ENCODE data around the gene HAP1.
"Not testable (repeated sequence)": the region's sequence is repeated elsewhere in the genome, so short reads cannot be mapped to it uniquely, and the experiment has no call there.

Gene HAP1

GRCh38 chr17:41687828-41688640 lies 46.4 kb downstream of the HAP1 start:
- peaks cover 17% of the 10 kb centered on the region; the same call in 1 of the 2 replicates for H3K4me1 ChIP-seq (ENCODE audit: control insufficient read depth, insufficient read depth, low read length)
- no peaks in the 10 kb centered on the region for H3K9me3 ChIP-seq (ENCODE audit: control insufficient read depth, insufficient read depth, low read length)
- peak overlapping the region; percentile 49; the same call in 1 of the 2 replicates for H3K9ac ChIP-seq (ENCODE audit: low read depth, low read length)
- H3K4me3 ChIP-seq (ENCODE audit: low read depth, low read length), result peak overlapping the region; percentile 83
- H3K27me3 ChIP-seq (ENCODE audit: control insufficient read depth, insufficient read depth, low read length), result no peaks in the 10 kb centered on the region
- peaks cover 37% of the 10 kb centered on the region for H3K36me3 ChIP-seq (ENCODE audit: control insufficient read depth, insufficient read depth, low read length)
- peak overlapping the region; percentile 82 for H3K27ac ChIP-seq (ENCODE audit: low read depth, low read length)

GRCh38 chr17:41686281-41686680 lies 48.2 kb downstream of the HAP1 start:
- H3K9ac ChIP-seq (ENCODE audit: low read depth, low read length), result no peak overlapping the region
- peaks cover 19% of the 10 kb centered on the region for H3K36me3 ChIP-seq (ENCODE audit: control insufficient read depth, insufficient read depth, low read length)
- no peaks in the 10 kb centered on the region for H3K27me3 ChIP-seq (ENCODE audit: control insufficient read depth, insufficient read depth, low read length)
- no peak overlapping the region for H3K4me3 ChIP-seq (ENCODE audit: low read depth, low read length)
- no peaks in the 10 kb centered on the region for H3K9me3 ChIP-seq (ENCODE audit: control insufficient read depth, insufficient read depth, low read length)
- H3K4me1 ChIP-seq (ENCODE audit: control insufficient read depth, insufficient read depth, low read length), result peaks cover 15% of the 10 kb centered on the region; the same call in 1 of the 2 replicates
- no peak overlapping the region for H3K27ac ChIP-seq (ENCODE audit: low read depth, low read length)

DNA sequence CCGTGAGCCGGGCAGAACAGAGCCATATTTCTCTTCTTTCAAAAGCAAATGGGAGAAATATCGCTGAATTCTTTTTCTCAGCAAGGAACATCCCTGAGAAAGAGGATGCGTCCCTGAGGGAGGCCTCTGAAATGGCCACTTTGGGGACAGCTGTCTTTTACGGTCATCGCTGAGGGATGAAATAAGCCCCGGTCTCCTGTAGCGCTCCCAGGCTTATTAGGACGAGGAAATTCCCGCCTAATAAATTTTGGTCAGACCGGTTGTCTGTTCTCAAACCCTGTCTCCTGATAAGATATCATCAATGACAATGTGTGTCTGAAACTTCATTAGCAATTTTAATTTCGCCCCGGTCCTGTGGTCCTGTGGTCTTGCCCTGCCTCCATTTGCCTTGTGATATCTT lies 48.7 kb downstream of the HAP1 start:
- 0 out of 2 replicates have a peak, but pooled peaks cover 12% of the 10 kb centered on the region for H3K4me1 ChIP-seq (ENCODE audit: control insufficient read depth, insufficient read depth, low read length)
- H3K27ac ChIP-seq (ENCODE audit: low read depth, low read length); H3K9ac ChIP-seq (ENCODE audit: low read depth, low read length); H3K27me3 ChIP-seq (ENCODE audit: control insufficient read depth, insufficient read depth, low read length); H3K4me3 ChIP-seq (ENCODE audit: low read depth, low read length); H3K9me3 ChIP-seq (ENCODE audit: control insufficient read depth, insufficient read depth, low read length): not testable (repeated sequence)
- H3K36me3 ChIP-seq (ENCODE audit: control insufficient read depth, insufficient read depth, low read length), result peaks cover 14% of the 10 kb centered on the region

- no peaks in the 10 kb centered on the region for H3K9me3 ChIP-seq (ENCODE audit: control insufficient read depth, insufficient read depth, low read length)
- H3K4me1 ChIP-seq (ENCODE audit: control insufficient read depth, insufficient read depth, low read length), result 0 out of 2 replicates have a peak, but pooled peaks cover 5% of the 10 kb centered on the region
- no peak overlapping the region for H3K4me3 ChIP-seq (ENCODE audit: low read depth, low read length)
- H3K9ac ChIP-seq (ENCODE audit: low read depth, low read length), result no peak overlapping the region
- no peaks in the 10 kb centered on the region for H3K27me3 ChIP-seq (ENCODE audit: control insufficient read depth, insufficient read depth, low read length)
- no peaks in the 10 kb centered on the region for H3K36me3 ChIP-seq (ENCODE audit: control insufficient read depth, insufficient read depth, low read length)
- H3K27ac ChIP-seq (ENCODE audit: low read depth, low read length), result no peak overlapping the region
These were observed 50.4 kb downstream of the HAP1 start for GRCh38 chr17:41684035-41684434.

DNA sequence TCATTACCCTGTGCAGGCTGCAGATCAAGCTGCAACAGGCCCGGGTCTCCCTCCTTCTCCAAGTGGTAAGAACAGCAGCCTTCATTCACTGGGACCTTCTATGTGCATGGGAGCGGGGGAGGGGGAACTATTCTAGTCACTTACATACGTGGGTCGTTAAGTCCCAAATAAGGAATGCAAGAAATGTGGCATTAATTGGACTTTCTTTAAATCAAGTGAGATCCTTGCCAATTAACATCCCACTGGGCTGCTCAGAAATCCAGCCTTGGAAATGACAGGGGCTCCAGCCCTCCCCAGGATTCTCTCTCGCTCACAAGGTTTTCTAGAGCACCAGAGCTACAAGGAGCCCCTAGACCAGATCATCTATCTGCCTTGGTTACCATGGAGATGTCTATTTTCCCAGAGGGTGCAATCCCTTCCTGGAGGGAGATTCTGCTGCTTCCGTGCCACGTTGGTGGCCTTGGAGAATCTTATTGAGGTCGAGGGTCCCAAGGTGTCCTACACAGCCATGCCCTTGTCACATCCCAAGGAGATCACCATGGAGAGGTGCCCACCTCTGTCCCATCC lies 50.9 kb downstream of the HAP1 start:
- Histone ChIP-seq H3K4me1 (ENCODE audit: control insufficient read depth, insufficient read depth, low read length) (0 out of 2 replicates have a peak, but pooled peaks cover 5% of the 10 kb centered on the region), H3K27ac (ENCODE audit: low read depth, low read length) (no peak overlapping the region), H3K9me3 (ENCODE audit: control insufficient read depth, insufficient read depth, low read length) (no peaks in the 10 kb centered on the region), H3K36me3 (ENCODE audit: control insufficient read depth, insufficient read depth, low read length) (no peaks in the 10 kb centered on the region), H3K9ac (ENCODE audit: low read depth, low read length) (no peak overlapping the region), H3K27me3 (ENCODE audit: control insufficient read depth, insufficient read depth, low read length) (no peaks in the 10 kb centered on the region), H3K4me3 (ENCODE audit: low read depth, low read length) (no peak overlapping the region)

DNA sequence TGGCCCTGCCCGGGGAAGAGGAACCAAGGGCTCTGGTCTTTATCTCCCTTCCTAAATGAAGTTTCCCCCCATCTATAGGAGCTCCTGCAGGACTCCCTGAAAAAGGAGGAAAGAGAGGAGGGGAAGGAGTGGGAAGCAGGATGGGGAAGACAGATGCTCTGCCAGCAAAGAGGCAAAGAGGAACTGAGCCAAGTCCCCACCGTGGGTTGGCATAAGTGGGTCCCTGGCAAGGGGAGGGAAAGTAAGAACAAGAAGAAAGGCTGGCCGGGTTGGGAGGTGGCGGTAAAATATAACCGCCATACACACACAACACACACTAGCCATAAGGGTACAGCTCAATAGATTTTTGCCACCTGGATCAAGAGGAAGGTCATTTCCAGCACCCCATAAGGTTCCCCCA lies 51.8 kb downstream of the HAP1 start:
- H3K4me3 ChIP-seq (ENCODE audit: low read depth, low read length), result no peak overlapping the region
- H3K4me1 ChIP-seq (ENCODE audit: control insufficient read depth, insufficient read depth, low read length), result 0 out of 2 replicates have a peak, but pooled peaks cover under 1% of the 10 kb centered on the region
- no peaks in the 10 kb centered on the region for H3K27me3 ChIP-seq (ENCODE audit: control insufficient read depth, insufficient read depth, low read length)
- H3K9me3 ChIP-seq (ENCODE audit: control insufficient read depth, insufficient read depth, low read length), result no peaks in the 10 kb centered on the region
- H3K9ac ChIP-seq (ENCODE audit: low read depth, low read length), result no peak overlapping the region
- H3K36me3 ChIP-seq (ENCODE audit: control insufficient read depth, insufficient read depth, low read length), result no peaks in the 10 kb centered on the region
- no peak overlapping the region for H3K27ac ChIP-seq (ENCODE audit: low read depth, low read length)

DNA sequence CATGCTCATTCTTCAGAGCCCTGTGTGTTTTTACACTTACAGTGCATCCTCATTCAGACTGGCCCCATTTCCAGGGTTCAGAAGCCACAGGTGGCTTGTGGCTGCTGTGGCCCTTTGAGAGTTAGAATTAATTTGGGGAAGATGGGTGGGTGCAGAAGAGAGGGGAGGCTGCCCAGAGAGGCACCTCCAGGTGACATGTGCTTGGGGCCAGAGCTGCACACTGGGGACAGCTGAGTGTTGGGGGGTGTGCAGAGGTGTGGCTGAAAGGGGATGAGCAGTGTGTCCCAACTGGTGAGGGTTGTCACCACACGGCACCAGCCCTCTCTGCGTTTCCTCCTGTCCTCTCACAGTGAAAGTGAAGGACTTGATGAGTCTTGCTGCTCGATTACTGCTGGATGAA lies 52.7 kb downstream of the HAP1 start:
- Histone ChIP-seq H3K36me3 (ENCODE audit: control insufficient read depth, insufficient read depth, low read length) (no peaks in the 10 kb centered on the region), H3K4me1 (ENCODE audit: control insufficient read depth, insufficient read depth, low read length) (no peaks in the 10 kb centered on the region), H3K27ac (ENCODE audit: low read depth, low read length) (no peak overlapping the region), H3K9me3 (ENCODE audit: control insufficient read depth, insufficient read depth, low read length) (no peaks in the 10 kb centered on the region), H3K4me3 (ENCODE audit: low read depth, low read length) (no peak overlapping the region), H3K27me3 (ENCODE audit: control insufficient read depth, insufficient read depth, low read length) (no peaks in the 10 kb centered on the region), H3K9ac (ENCODE audit: low read depth, low read length) (no peak overlapping the region)

- Histone ChIP-seq H3K27ac (ENCODE audit: low read depth, low read length) (no peak overlapping the region), H3K9me3 (ENCODE audit: control insufficient read depth, insufficient read depth, low read length) (no peaks in the 10 kb centered on the region), H3K36me3 (ENCODE audit: control insufficient read depth, insufficient read depth, low read length) (no peaks in the 10 kb centered on the region), H3K4me3 (ENCODE audit: low read depth, low read length) (no peak overlapping the region), H3K9ac (ENCODE audit: low read depth, low read length) (no peak overlapping the region), H3K27me3 (ENCODE audit: control insufficient read depth, insufficient read depth, low read length) (no peaks in the 10 kb centered on the region), H3K4me1 (ENCODE audit: control insufficient read depth, insufficient read depth, low read length) (peaks cover 10% of the 10 kb centered on the region)
These were observed 53.9 kb downstream of the HAP1 start for GRCh38 chr17:41680426-41681040.

- Histone ChIP-seq H3K27ac (ENCODE audit: low read depth, low read length) (no peak overlapping the region), H3K27me3 (ENCODE audit: control insufficient read depth, insufficient read depth, low read length) (no peaks in the 10 kb centered on the region), H3K36me3 (ENCODE audit: control insufficient read depth, insufficient read depth, low read length) (no peaks in the 10 kb centered on the region), H3K9ac (ENCODE audit: low read depth, low read length) (no peak overlapping the region), H3K4me3 (ENCODE audit: low read depth, low read length) (no peak overlapping the region), H3K4me1 (ENCODE audit: control insufficient read depth, insufficient read depth, low read length) (peaks cover 15% of the 10 kb centered on the region), H3K9me3 (ENCODE audit: control insufficient read depth, insufficient read depth, low read length) (no peaks in the 10 kb centered on the region)
These were observed 54.6 kb downstream of the HAP1 start for GRCh38 chr17:41679740-41680425.

DNA sequence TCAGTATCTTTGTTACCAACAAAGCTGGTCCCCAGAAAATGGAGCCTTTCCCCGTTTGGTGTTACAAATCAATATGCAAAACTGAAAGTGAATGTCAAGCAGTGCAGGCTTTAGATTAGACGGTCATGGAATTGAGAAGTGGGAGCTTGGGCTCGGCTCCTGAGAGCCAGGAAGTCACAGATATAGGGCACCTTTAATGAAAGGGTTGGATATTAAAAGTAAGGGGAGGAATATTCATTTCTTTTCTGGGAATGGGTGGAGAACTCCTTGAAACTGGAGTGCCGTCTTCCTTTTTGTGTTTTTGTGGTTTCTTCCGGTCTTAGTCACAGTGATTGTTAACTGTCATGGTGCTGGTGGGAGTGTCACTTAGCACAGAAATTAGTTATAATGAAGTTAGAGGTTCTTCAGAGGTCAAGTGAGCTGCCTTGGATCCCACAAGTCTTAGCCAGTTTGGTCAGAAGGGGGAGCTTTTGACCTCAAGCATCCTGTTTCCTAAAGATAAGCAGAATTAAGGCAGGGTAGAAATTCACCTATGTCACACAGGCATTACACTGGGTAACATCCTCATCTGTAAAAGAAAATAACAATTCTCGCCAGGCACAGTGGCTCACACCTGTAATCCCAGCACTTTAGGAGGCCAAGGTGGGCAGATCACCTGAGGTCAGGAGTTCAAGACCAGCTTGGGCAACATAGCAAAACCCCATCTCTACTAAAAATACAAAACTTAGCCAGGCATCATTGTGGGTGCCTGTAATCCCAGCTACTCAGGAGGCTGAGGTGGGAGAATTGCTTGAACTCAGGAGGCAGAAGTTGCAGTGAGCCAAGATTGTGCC lies 55.3 kb downstream of the HAP1 start:
- H3K9ac ChIP-seq (ENCODE audit: low read depth, low read length), result no peak overlapping the region

More for the DNA sequence above, 55.3 kb downstream of the HAP1 start:
- no peak overlapping the region for H3K4me3 ChIP-seq (ENCODE audit: low read depth, low read length)
- H3K27me3 ChIP-seq (ENCODE audit: control insufficient read depth, insufficient read depth, low read length), result no peaks in the 10 kb centered on the region
- H3K36me3 ChIP-seq (ENCODE audit: control insufficient read depth, insufficient read depth, low read length), result no peaks in the 10 kb centered on the region
- H3K4me1 ChIP-seq (ENCODE audit: control insufficient read depth, insufficient read depth, low read length), result peaks cover 17% of the 10 kb centered on the region
- H3K9me3 ChIP-seq (ENCODE audit: control insufficient read depth, insufficient read depth, low read length), result no peaks in the 10 kb centered on the region
- H3K27ac ChIP-seq (ENCODE audit: low read depth, low read length), result no peak overlapping the region
